Fibroblast of lung (primary cell): ENCODE measurements around the gene AMOTL1. TPM values are rescaled to one million over a fixed set of nuclear protein-coding genes. Genes with fewer than 3 reads are reported as not detected.

Experiments
- DNase-seq, 2 donors: peaks; one replicate each; pipeline versions ENCODE4 v3.0.0 to v3.0.0-alpha.2; 2010; ENCODE audit warnings: low read depth in 2 of 2
- H2AFZ ChIP-seq: 2 replicates; pipeline ENCODE4 v1.5.1; 2012; ENCODE audit warnings: low read length, control low read depth, inconsistent platforms
- H3K27ac ChIP-seq: 2 replicates; pipeline ENCODE4 v1.5.1; 2011; ENCODE audit warnings: low read length, control low read depth; ENCODE audit not compliant: insufficient read depth
- H3K27me3 ChIP-seq: 2 replicates; pipeline ENCODE4 v1.5.1; 2011; ENCODE audit warnings: mild to moderate bottlenecking, low read length; ENCODE audit not compliant: control insufficient read depth, insufficient read depth
- H3K36me3 ChIP-seq: 2 replicates; pipeline ENCODE4 v1.5.1; 2011; ENCODE audit warnings: low read length; ENCODE audit not compliant: control insufficient read depth, insufficient read depth
- H3K4me1 ChIP-seq: 2 replicates; pipeline ENCODE4 v1.5.1; 2011; ENCODE audit warnings: low read length; ENCODE audit not compliant: control insufficient read depth, insufficient read depth; ENCODE audit errors: extremely low read depth
- H3K4me2 ChIP-seq: 2 replicates; pipeline ENCODE4 v1.5.1; 2011; ENCODE audit warnings: low read length, control low read depth; ENCODE audit not compliant: insufficient read depth; ENCODE audit errors: extremely low read depth
- H3K4me3 ChIP-seq, 4 experiments: fragments of 200-600 bp in 1 of 4; sonication (generic) in 1 of 4; replicated peaks in 1 of 4; 2 replicates each; pipeline ENCODE4 v1.5.1; 2011 to 2016; ENCODE audit warnings: low read length in 4 of 4, low read depth in 3 of 4, mild to moderate bottlenecking in 3 of 4, control low read depth in 2 of 4, inconsistent platforms in 1 of 4, mixed read lengths in 1 of 4; ENCODE audit not compliant: insufficient read depth in 1 of 4; ENCODE audit errors: control extremely low read depth in 1 of 4
- H3K79me2 ChIP-seq: 2 replicates; pipeline ENCODE4 v1.5.1; 2012; ENCODE audit warnings: mild to moderate bottlenecking, low read length, inconsistent platforms; ENCODE audit not compliant: control insufficient read depth, insufficient read depth
- H3K9ac ChIP-seq: 2 replicates; pipeline ENCODE4 v1.5.1; 2011; ENCODE audit warnings: mild to moderate bottlenecking, low read length, control low read depth; ENCODE audit not compliant: insufficient read depth
- H3K9me3 ChIP-seq: 2 replicates; pipeline ENCODE4 v1.5.1; 2012; ENCODE audit warnings: low read depth, low read length; ENCODE audit not compliant: control insufficient read depth, insufficient read depth
- H4K20me1 ChIP-seq: 2 replicates; pipeline ENCODE4 v1.5.1; 2011; ENCODE audit warnings: low read length; ENCODE audit not compliant: control insufficient read depth, insufficient read depth; ENCODE audit errors: extremely low read depth
- EZH2 ChIP-seq: IDR thresholded peaks from 2 replicates; pipeline ENCODE4 v1.5.1; 2012; ENCODE audit warnings: low read length, control low read depth, mild to moderate bottlenecking; ENCODE audit errors: missing control alignments
- polyA plus RNA-seq, 2 donors: library from polyadenylated mRNA; depleted of rRNA in 1 of 2; stranded (reverse) in 1 of 2; unstranded in 1 of 2; fragments of >200 nt; gene quantifications; 2 replicates each; pipeline ENCODE4 v1.2.1, GENCODE V29; 2011 to 2012; ENCODE audit warnings: missing spikeins in 1 of 2
- total RNA-seq: library from RNA; depleted of rRNA; stranded (reverse); fragments of >200 nt; gene quantifications from 2 replicates; pipeline ENCODE4 v1.2.1, GENCODE V29; 2014
- TF ChIP-seq, protein P1 (sequence below), 2 donors: IDR thresholded peaks in 1 of 2; conservative IDR thresholded peaks in 1 of 2; 1 replicate in 1 of 2; 2 replicates in 1 of 2; pipeline ENCODE4 v1.5.1; 2011 to 2012; ENCODE audit warnings: low read length in 2 of 2, control low read depth in 1 of 2, inconsistent platforms in 1 of 2, low read depth in 1 of 2, mild to moderate bottlenecking in 1 of 2

Gene AMOTL1
- total and polyA plus RNA-seq, 2 donors (not counting 1 experiment from before 2014, with no cell fraction given): 38.0 to 63.7 TPM

- no peak overlapping the region for H3K4me2 ChIP-seq
- H4K20me1 ChIP-seq: no peaks in the 10 kb centered on the region
- TF ChIP-seq, protein P1, sequence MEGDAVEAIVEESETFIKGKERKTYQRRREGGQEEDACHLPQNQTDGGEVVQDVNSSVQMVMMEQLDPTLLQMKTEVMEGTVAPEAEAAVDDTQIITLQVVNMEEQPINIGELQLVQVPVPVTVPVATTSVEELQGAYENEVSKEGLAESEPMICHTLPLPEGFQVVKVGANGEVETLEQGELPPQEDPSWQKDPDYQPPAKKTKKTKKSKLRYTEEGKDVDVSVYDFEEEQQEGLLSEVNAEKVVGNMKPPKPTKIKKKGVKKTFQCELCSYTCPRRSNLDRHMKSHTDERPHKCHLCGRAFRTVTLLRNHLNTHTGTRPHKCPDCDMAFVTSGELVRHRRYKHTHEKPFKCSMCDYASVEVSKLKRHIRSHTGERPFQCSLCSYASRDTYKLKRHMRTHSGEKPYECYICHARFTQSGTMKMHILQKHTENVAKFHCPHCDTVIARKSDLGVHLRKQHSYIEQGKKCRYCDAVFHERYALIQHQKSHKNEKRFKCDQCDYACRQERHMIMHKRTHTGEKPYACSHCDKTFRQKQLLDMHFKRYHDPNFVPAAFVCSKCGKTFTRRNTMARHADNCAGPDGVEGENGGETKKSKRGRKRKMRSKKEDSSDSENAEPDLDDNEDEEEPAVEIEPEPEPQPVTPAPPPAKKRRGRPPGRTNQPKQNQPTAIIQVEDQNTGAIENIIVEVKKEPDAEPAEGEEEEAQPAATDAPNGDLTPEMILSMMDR (conservative IDR thresholded peaks at IDR 0.05 in 1 of 2, IDR thresholded peaks at IDR 0.05 in 1 of 2; ENCODE audit: low read depth in 1 of 2, low read length in 2 of 2): no peak
- TF ChIP-seq EZH2: no peak
- H3K79me2 ChIP-seq: no peaks in the 10 kb centered on the region
- H3K9me3 ChIP-seq: no peaks in the 10 kb centered on the region
- no peak overlapping the region for H2AFZ ChIP-seq
- H3K4me1 ChIP-seq: no peaks in the 10 kb centered on the region
- H3K36me3 ChIP-seq: no peaks in the 10 kb centered on the region
- H3K27ac ChIP-seq: no peak overlapping the region
- H3K27me3 ChIP-seq: no peaks in the 10 kb centered on the region
- H3K4me3 ChIP-seq: no peak overlapping the region
- no peak for DNase-seq
- H3K9ac ChIP-seq: no peak overlapping the region
Observed at GRCh38 chr11:94722735-94723134, 45.4 kb upstream of the AMOTL1 start.

DNA sequence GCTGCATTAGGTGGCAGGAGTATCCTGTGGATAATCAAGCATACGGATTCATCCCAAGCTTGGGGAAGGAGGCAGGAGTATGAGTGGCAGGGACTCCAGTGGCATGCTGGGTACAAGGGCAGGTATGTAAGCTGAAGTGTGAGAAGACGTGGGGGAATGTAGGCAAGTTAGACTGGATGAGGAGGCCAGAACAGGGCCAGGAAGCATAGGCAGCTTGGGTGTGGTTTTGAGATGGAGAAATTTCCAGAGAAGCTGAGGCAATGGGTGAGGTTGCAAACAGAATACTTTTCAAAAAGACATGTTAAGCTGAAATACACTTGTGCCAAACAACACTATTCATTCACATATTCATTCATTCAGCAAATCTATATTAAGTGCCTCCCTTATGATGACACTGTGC lies 43.1 kb upstream of the AMOTL1 start:
- Histone ChIP-seq H3K79me2 (no peaks in the 10 kb centered on the region), H3K4me1 (no peaks in the 10 kb centered on the region)

DNA sequence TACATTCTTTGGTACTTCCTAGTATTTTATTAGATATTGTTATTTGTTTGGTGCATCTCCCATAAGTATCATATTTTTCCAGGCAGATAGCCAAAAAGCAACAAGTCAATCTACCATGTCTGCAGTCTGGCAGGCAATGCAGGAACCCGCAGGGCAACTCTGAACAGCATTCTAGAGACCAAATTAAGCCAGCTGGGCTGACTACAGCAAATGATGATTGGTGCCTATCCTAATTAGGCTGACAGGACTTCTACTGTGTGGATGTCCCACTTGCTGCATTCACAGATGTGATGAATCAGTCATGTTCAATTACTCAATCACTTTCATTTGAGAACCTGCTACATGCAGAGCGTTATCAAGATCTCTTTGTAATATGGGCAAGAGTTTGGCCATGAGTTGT lies 40.3 kb upstream of the AMOTL1 start:
- H3K9ac ChIP-seq: no peak overlapping the region
- no peaks in the 10 kb centered on the region for H3K36me3 ChIP-seq
- H3K4me1 ChIP-seq: peaks cover 7% of the 10 kb centered on the region
- H2AFZ ChIP-seq: no peak overlapping the region
- DNase-seq: no peak
- no peak overlapping the region for H3K4me2 ChIP-seq
- no peak for TF ChIP-seq EZH2
- TF ChIP-seq, protein P1 (conservative IDR thresholded peaks at IDR 0.05 in 1 of 2, IDR thresholded peaks at IDR 0.05 in 1 of 2; ENCODE audit: low read depth in 1 of 2, low read length in 2 of 2): no peak
- no peak overlapping the region for H3K4me3 ChIP-seq
- no peak overlapping the region for H3K27ac ChIP-seq
- no peaks in the 10 kb centered on the region for H3K27me3 ChIP-seq
- H4K20me1 ChIP-seq: no peaks in the 10 kb centered on the region
- H3K9me3 ChIP-seq: no peaks in the 10 kb centered on the region
- H3K79me2 ChIP-seq: no peaks in the 10 kb centered on the region

More for the DNA sequence above, 43.1 kb upstream of the AMOTL1 start:
- Histone ChIP-seq H4K20me1 (no peaks in the 10 kb centered on the region), H3K9ac (no peak overlapping the region), H3K27me3 (no peaks in the 10 kb centered on the region), H3K9me3 (no peaks in the 10 kb centered on the region), H3K27ac (no peak overlapping the region), H3K36me3 (no peaks in the 10 kb centered on the region), H3K4me3 (no peak overlapping the region), H3K4me2 (no peak overlapping the region), H2AFZ (no peak overlapping the region)
- DNase-seq: no peak
- no peak for TF ChIP-seq EZH2
- TF ChIP-seq, protein P1 (conservative IDR thresholded peaks at IDR 0.05 in 1 of 2, IDR thresholded peaks at IDR 0.05 in 1 of 2; ENCODE audit: low read depth in 1 of 2, low read length in 2 of 2): no peak
